ENCODE results near the gene DUSP22.

The DUSP22 gene

GRCh38 chr6:298233-299103 lies 6.2 kb downstream of the DUSP22 start:
- DNase-seq = no peak

GRCh38 chr6:299104-299980 lies 7.1 kb downstream of the DUSP22 start:
- no peak for DNase-seq

GRCh38 chr6:300026-300425 lies 7.7 kb downstream of the DUSP22 start:
- DNase-seq = no peak

- DNase-seq = no peak
Observed at GRCh38 chr6:300494-301198, 8.4 kb downstream of the DUSP22 start.

GRCh38 chr6:301526-301925 lies 9.2 kb downstream of the DUSP22 start:
- DNase-seq = no peak

GRCh38 chr6:301929-302705 lies 9.8 kb downstream of the DUSP22 start:
- no peak for DNase-seq

GRCh38 chr6:302760-303159 lies 10.5 kb downstream of the DUSP22 start:
- no peak for DNase-seq

- no peak for DNase-seq
Observed at GRCh38 chr6:303263-303662, 11.0 kb downstream of the DUSP22 start.

GRCh38 chr6:303948-304558 lies 11.8 kb downstream of the DUSP22 start:
- no peak for DNase-seq

- DNase-seq = no peak
Observed at GRCh38 chr6:304833-305370, 12.6 kb downstream of the DUSP22 start.

GRCh38 chr6:305371-306206 lies 13.3 kb downstream of the DUSP22 start:
- no peak for DNase-seq

- no peak for DNase-seq
Observed at GRCh38 chr6:306641-307061, 14.4 kb downstream of the DUSP22 start.

- DNase-seq = no peak
Observed at GRCh38 chr6:307065-307814, 15.0 kb downstream of the DUSP22 start.

- DNase-seq = no peak
Observed at GRCh38 chr6:307874-308273, 15.6 kb downstream of the DUSP22 start.

GRCh38 chr6:308307-308706 lies 16.0 kb downstream of the DUSP22 start:
- no peak for DNase-seq

- DNase-seq = no peak
Observed at GRCh38 chr6:308768-309167, 16.5 kb downstream of the DUSP22 start.

- no peak for DNase-seq
Observed at GRCh38 chr6:309947-310346, 17.7 kb downstream of the DUSP22 start.

- DNase-seq = no peak
Observed at GRCh38 chr6:310671-311070, 18.4 kb downstream of the DUSP22 start.

- DNase-seq = no peak
Observed at GRCh38 chr6:311679-312220, 19.5 kb downstream of the DUSP22 start.

GRCh38 chr6:313087-313486 lies 20.8 kb downstream of the DUSP22 start:
- DNase-seq = no peak

All from amniotic stem cell (primary cell).